Progenitor cell of endocrine pancreas (in vitro differentiated cells): Measurements from ENCODE around the gene OLFML2A. TPM values are rescaled to one million over a fixed set of nuclear protein-coding genes. Genes with fewer than 3 reads are reported as not detected.
A peak's percentile ranks its signal among the peaks of the same experiment; 100 is the strongest.

ENCODE experiments used
- DNase-seq: peaks from one replicate; pipeline ENCODE4 v3.0.0; 2021; ENCODE audit warnings: low spot score; ENCODE audit not compliant: unreplicated experiment
- H3K27ac Mint-ChIP-seq: 2 replicates; pipeline ENCODE4 v1.8.0; 2021; ENCODE audit warnings: mild to moderate bottlenecking, moderate library complexity, mixed read lengths
- H3K27me3 Mint-ChIP-seq: 2 replicates; pipeline ENCODE4 v1.8.0; 2021; ENCODE audit warnings: mixed read lengths
- H3K36me3 Mint-ChIP-seq: 2 replicates; pipeline ENCODE4 v1.8.0; 2022; ENCODE audit warnings: mixed read lengths; ENCODE audit not compliant: insufficient read depth
- H3K4me1 Mint-ChIP-seq: 2 replicates; pipeline ENCODE4 v1.8.0; 2021; ENCODE audit warnings: low read depth, mixed read lengths
- H3K4me3 Mint-ChIP-seq: 2 replicates; pipeline ENCODE4 v1.8.0; 2021; ENCODE audit warnings: low read depth, mild to moderate bottlenecking, moderate library complexity, mixed read lengths
- H3K9me3 Mint-ChIP-seq: 2 replicates; pipeline ENCODE4 v1.8.0; 2021; ENCODE audit warnings: low read depth, mixed read lengths
- CTCF ChIP-seq: fragments of 200-600 bp; sonication (generic); IDR thresholded peaks from one replicate; pipeline ENCODE4 v1.5.0; 2021; ENCODE audit warnings: antibody characterized with exemption, mild to moderate bottlenecking; ENCODE audit not compliant: unreplicated experiment
- total RNA-seq: library from RNA; stranded (reverse); gene quantifications from 2 replicates; pipeline ENCODE4 v1.2.1, GENCODE V29; 2021

OLFML2A gene
- total RNA-seq, 1 donor from 2014 or later: 2.5 TPM

GRCh38 chr9:124808246-124808956 lies 31.5 kb downstream of the OLFML2A start:
- Mint-ChIP-seq H3K27me3 (no peaks in the 10 kb centered on the region), H3K4me1 (peaks cover 13% of the 10 kb centered on the region)

DNA sequence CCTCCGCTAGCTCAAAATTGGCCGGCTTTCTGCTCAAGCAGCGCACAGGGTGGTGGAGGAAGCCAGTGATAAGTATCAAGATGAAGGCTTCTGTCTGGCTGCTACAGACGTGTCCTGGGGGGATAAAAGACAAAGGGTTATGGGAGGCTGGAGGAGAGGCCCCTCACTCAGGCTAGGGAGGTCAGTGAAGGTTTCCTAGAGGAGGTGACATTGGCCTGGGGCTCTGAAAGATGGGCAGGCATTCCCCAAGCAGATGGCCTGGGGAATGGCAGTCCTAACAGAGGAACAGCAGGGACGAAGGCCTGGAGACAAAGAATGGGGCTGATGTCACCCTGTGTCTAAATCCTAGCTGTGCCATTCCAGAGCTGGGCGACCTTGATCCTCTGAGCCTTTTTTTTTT lies 32.3 kb downstream of the OLFML2A start:
- Mint-ChIP-seq H3K9me3 (no peaks in the 10 kb centered on the region), H3K4me1 (peaks cover 13% of the 10 kb centered on the region), H3K27ac (no peak overlapping the region), H3K36me3 (peaks cover 1% of the 10 kb centered on the region), H3K27me3 (no peaks in the 10 kb centered on the region), H3K4me3 (no peak overlapping the region)
- no peak for DNase-seq
- TF ChIP-seq CTCF: no peak

More at GRCh38 chr9:124808246-124808956, 31.5 kb downstream of the OLFML2A start:
- Mint-ChIP-seq H3K36me3 (peaks cover 1% of the 10 kb centered on the region), H3K4me3 (no peak overlapping the region), H3K27ac (peak overlapping the region; percentile 91), H3K9me3 (no peaks in the 10 kb centered on the region)
- no peak for DNase-seq
- TF ChIP-seq CTCF: no peak

- Mint-ChIP-seq H3K36me3 (peaks cover 1% of the 10 kb centered on the region), H3K4me1 (peaks cover 13% of the 10 kb centered on the region), H3K27me3 (no peaks in the 10 kb centered on the region), H3K9me3 (no peaks in the 10 kb centered on the region), H3K4me3 (no peak overlapping the region), H3K27ac (no peak overlapping the region)
- no peak for TF ChIP-seq CTCF
- no peak for DNase-seq
Observed at GRCh38 chr9:124809741-124810500, 33.0 kb downstream of the OLFML2A start.

DNA sequence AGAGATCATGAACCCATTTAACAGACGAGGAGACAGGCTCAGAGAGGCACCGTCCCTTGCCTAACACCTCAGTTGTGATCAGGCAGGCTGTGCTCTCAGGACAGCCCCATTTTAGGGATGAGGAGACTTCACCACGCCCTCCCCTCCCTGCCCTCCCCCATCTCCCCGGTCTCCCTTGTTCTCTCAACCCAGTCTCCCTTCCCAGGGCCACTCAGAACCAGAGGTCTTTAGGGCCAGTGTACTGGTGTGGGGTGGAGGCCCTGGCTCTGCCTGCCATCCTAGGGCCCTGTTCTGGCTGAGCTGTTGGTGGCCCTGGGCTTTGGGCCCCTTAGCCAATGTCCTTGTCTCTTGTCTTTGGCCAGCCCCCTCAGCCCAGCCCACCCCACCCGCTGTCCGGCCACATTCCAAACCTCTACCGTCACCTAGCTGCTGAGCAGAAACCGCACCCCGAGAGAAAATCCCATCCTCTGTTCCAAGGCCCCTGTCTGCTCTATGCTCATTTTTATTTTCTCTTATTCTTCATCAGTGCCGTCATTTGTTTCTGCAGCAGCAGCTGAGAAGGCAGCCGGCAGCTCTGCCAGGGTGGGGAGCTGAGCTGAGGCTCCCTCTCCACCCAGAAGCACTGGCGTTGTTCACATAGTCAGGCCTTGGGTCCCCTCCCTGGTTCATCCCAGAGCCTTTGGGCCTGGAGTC lies 33.9 kb downstream of the OLFML2A start:
- Mint-ChIP-seq H3K9me3 (no peaks in the 10 kb centered on the region), H3K27ac (peak overlapping the region; percentile 96), H3K4me1 (peaks cover 13% of the 10 kb centered on the region), H3K4me3 (no peak overlapping the region), H3K27me3 (no peaks in the 10 kb centered on the region), H3K36me3 (peaks cover 1% of the 10 kb centered on the region)
- no peak for TF ChIP-seq CTCF
- no peak for DNase-seq

DNA sequence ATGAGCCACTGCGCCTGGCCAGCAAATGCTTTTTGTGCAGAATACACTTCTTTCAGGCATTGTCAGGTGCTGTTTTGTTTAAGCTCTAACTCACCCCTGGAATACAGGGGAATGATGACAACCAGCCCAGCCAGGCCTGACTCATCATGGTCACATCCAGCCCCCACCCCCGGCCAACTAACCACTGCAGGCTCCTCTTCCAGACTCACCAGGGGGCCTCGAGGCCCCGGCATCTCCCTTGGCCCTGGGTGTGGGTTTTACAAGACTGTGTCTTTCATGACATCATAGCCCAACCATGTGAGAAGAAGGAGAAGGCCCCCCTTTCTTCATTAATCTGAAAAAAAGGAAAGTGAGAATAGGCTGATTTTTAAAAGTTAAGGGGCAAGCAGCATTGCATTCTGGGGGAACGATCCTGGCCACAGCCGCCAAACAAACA lies 35.5 kb downstream of the OLFML2A start:
- DNase-seq: no peak
- no peaks in the 10 kb centered on the region for H3K27me3 Mint-ChIP-seq
- no peak for TF ChIP-seq CTCF
- H3K27ac Mint-ChIP-seq: peak overlapping the region; percentile 87
- peaks cover 1% of the 10 kb centered on the region for H3K36me3 Mint-ChIP-seq
- H3K9me3 Mint-ChIP-seq: no peaks in the 10 kb centered on the region
- peaks cover 13% of the 10 kb centered on the region for H3K4me1 Mint-ChIP-seq
- no peak overlapping the region for H3K4me3 Mint-ChIP-seq
